A673 (cell line): ENCODE results near the gene EIF4ENIF1. TPM values are rescaled to one million over a fixed set of nuclear protein-coding genes. Genes with fewer than 3 reads are reported as not detected.
A peak's percentile ranks its signal among the peaks of the same experiment; 100 is the strongest.

ENCODE experiments used
- BruUV-seq: library from RNA; stranded (reverse); fragments of 400-500 nt; replicated peaks from 2 replicates; lab custom pipeline; 2021; lab: Mats Ljungman, UMichigan
- CTCF ChIA-PET: fragments of 300-600 bp; sonication (Branson Sonifier 250); formaldehyde crosslinking; loops from one replicate; lab custom pipeline; 2022; ENCODE audit warnings: antibody characterized with exemption; lab: Charles Lee
- POLR2A ChIA-PET: fragments of 300-600 bp; sonication (Branson Sonifier 250); formaldehyde crosslinking; loops from one replicate; lab custom pipeline; 2022; ENCODE audit warnings: antibody characterized with exemption; ENCODE audit not compliant: low non-redundant PET; lab: Charles Lee
- DNase-seq: peaks from one replicate; pipeline ENCODE4 v3.0.0-alpha.2; 2015; ENCODE audit warnings: low spot score
- H3K27ac ChIP-seq: fragments of 200-600 bp; sonication (generic); 2 replicates; pipeline ENCODE4 v1.5.1; 2016; ENCODE audit warnings: mixed run types, low read depth, mild to moderate bottlenecking, mixed read lengths, antibody characterized with exemption, low read length; ENCODE audit not compliant: poor library complexity, severe bottlenecking
- H3K27me3 ChIP-seq: fragments of 200-600 bp; sonication (generic); replicated peaks from 2 replicates; pipeline ENCODE4 v1.6.1; 2017; ENCODE audit warnings: mixed run types, low read depth, mild to moderate bottlenecking, mixed read lengths, antibody characterized with exemption, low read length; ENCODE audit not compliant: insufficient read depth, poor library complexity
- H3K36me3 ChIP-seq: fragments of 200-600 bp; sonication (generic); 2 replicates; pipeline ENCODE4 v1.6.1; 2016; ENCODE audit warnings: mixed run types, mild to moderate bottlenecking, mixed read lengths, antibody characterized with exemption, low read length; ENCODE audit not compliant: insufficient read depth, poor library complexity, severe bottlenecking
- H3K4me1 ChIP-seq: fragments of 200-600 bp; sonication (generic); 2 replicates; pipeline ENCODE4 v1.6.1; 2017; ENCODE audit warnings: mixed run types, mild to moderate bottlenecking, mixed read lengths, antibody characterized with exemption, low read length; ENCODE audit not compliant: insufficient read depth, poor library complexity, severe bottlenecking
- H3K4me3 ChIP-seq: fragments of 200-600 bp; sonication (generic); 2 replicates; pipeline ENCODE4 v1.5.1; 2016; ENCODE audit warnings: low read depth, mixed run types, mild to moderate bottlenecking, mixed read lengths, low read length; ENCODE audit not compliant: poor library complexity, severe bottlenecking
- H3K9me3 ChIP-seq: fragments of 200-600 bp; sonication (generic); 2 replicates; pipeline ENCODE4 v1.6.1; 2016; ENCODE audit warnings: mixed run types, low read depth, mild to moderate bottlenecking, mixed read lengths, antibody characterized with exemption, low read length; ENCODE audit not compliant: poor library complexity, severe bottlenecking
- EZH2 ChIP-seq: fragments of 200-600 bp; sonication (generic); IDR thresholded peaks from 2 replicates; pipeline ENCODE4 v1.6.1; 2017; ENCODE audit warnings: borderline replicate concordance, low read depth, mild to moderate bottlenecking, mixed read lengths, antibody characterized with exemption, low read length; ENCODE audit not compliant: poor library complexity, severe bottlenecking
- intact Hi-C: fragments of 100-400 bp; cut with micrococcal nuclease; formaldehyde crosslinking; loops from one replicate; pipeline ENCODE4 v1.10.0; 2022; ENCODE audit not compliant: unreplicated experiment
- total RNA-seq: library from RNA; stranded (reverse); gene quantifications from 2 replicates; pipeline ENCODE4 v1.2.3, GENCODE V29; 2021
- TF ChIP-seq, protein P1 (sequence below): fragments of 300-800, 200-600 bp; sonication (generic); conservative IDR thresholded peaks from 2 replicates; pipeline ENCODE4 v1.5.1; 2017; ENCODE audit warnings: low read depth, mild to moderate bottlenecking, antibody characterized with exemption, low read length, moderate library complexity, mixed read lengths

EIF4ENIF1 gene
- total RNA-seq, 1 experiment from 2014 or later = 47.7 TPM

GRCh38 chr22:31492151-31492550, 2.5 kb upstream of the EIF4ENIF1 start:
- intact Hi-C loops = no loop called here
- CTCF ChIA-PET = no interaction called here
- Histone ChIP-seq H3K27ac (no peak overlapping the region), H3K4me1 (peaks cover 18% of the 10 kb centered on the region), H3K27me3 (no peaks in the 10 kb centered on the region), H3K9me3 (no peaks in the 10 kb centered on the region), H3K4me3 (no peak overlapping the region), H3K36me3 (peaks cover 12% of the 10 kb centered on the region)
- BruUV-seq = no TSS peak
- no peak for TF ChIP-seq EZH2
- TF ChIP-seq, protein P1, sequence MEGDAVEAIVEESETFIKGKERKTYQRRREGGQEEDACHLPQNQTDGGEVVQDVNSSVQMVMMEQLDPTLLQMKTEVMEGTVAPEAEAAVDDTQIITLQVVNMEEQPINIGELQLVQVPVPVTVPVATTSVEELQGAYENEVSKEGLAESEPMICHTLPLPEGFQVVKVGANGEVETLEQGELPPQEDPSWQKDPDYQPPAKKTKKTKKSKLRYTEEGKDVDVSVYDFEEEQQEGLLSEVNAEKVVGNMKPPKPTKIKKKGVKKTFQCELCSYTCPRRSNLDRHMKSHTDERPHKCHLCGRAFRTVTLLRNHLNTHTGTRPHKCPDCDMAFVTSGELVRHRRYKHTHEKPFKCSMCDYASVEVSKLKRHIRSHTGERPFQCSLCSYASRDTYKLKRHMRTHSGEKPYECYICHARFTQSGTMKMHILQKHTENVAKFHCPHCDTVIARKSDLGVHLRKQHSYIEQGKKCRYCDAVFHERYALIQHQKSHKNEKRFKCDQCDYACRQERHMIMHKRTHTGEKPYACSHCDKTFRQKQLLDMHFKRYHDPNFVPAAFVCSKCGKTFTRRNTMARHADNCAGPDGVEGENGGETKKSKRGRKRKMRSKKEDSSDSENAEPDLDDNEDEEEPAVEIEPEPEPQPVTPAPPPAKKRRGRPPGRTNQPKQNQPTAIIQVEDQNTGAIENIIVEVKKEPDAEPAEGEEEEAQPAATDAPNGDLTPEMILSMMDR = no peak
- POLR2A ChIA-PET = no interaction called here
- no peak for DNase-seq

GRCh38 chr22:31491218-31491962, 1.7 kb upstream of the EIF4ENIF1 start:
- intact Hi-C loops = no loop called here
- TF ChIP-seq, protein P1 = no peak
- TF ChIP-seq EZH2 = no peak
- H3K36me3 ChIP-seq = peaks cover 20% of the 10 kb centered on the region
- H3K4me1 ChIP-seq = peaks cover 18% of the 10 kb centered on the region
- ChIA-PET POLR2A (no interaction called here), CTCF (no interaction called here)
- BruUV-seq = no TSS peak
- no peaks in the 10 kb centered on the region for H3K27me3 ChIP-seq
- no peaks in the 10 kb centered on the region for H3K9me3 ChIP-seq
- H3K4me3 ChIP-seq = peak overlapping the region; percentile 73
- no peak for DNase-seq
- peak overlapping the region; percentile 98 for H3K27ac ChIP-seq

DNA sequence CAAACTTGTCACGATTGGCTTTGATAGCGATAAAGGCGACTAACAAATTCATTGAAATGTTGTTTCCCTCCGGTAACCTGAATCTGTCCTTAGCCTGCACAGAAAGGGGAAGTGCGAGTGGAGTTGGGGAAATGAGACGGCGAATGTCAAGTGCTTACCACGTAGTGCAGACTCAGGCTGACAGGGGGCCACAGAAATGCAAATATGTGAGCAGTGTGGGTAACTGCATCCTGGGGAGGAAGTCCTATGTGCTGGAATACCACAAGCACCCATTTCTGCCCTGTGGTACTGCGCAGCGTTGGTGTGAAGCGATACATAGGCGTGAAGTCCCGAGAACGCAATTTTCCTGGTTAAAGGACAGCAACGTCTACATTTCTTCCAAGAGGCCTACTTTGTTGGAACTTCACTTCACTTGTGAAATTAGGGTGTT, 869 bp upstream of the EIF4ENIF1 start:
- ChIA-PET CTCF (no interaction called here), POLR2A (no interaction called here)
- no peak for TF ChIP-seq EZH2
- TF ChIP-seq, protein P1 = no peak
- H3K4me3 ChIP-seq = peak overlapping the region; percentile 73
- H3K9me3 ChIP-seq = no peaks in the 10 kb centered on the region
- no peaks in the 10 kb centered on the region for H3K27me3 ChIP-seq
- H3K27ac ChIP-seq = peak overlapping the region; percentile 98
- H3K4me1 ChIP-seq = peaks cover 14% of the 10 kb centered on the region
- DNase-seq = peak; percentile 66
- peaks cover 20% of the 10 kb centered on the region for H3K36me3 ChIP-seq
- no TSS peak for BruUV-seq
- intact Hi-C loops = no loop called here
